Measurements from ENCODE around the gene KCNH4. TPM values are rescaled to one million over a fixed set of nuclear protein-coding genes. Genes with fewer than 3 reads are reported as not detected.

KCNH4 gene
- total and polyA plus RNA-seq, 2 of the 13 experiments (the other 11 are each of a cell fraction or from before 2014, with no cell fraction given): 0.01 to 0.09 TPM

GRCh38 chr17:42116705-42117396 lies 64.1 kb downstream of the KCNH4 start (continued):
- TF ChIP-seq FOXP4 (CRISPR knock-in tag; IDR thresholded peaks at IDR 0.05) (no peak), ZMYM3 (CRISPR knock-in tag; IDR thresholded peaks at IDR 0.05) (no peak), ZNF749 (CRISPR knock-in tag; IDR thresholded peaks at IDR 0.05; ENCODE audit: borderline replicate concordance) (no peak), NFYB (CRISPR knock-in tag; IDR thresholded peaks at IDR 0.05) (no peak), HDAC1 (CRISPR knock-in tag; IDR thresholded peaks at IDR 0.05) (no peak), BCL6 (CRISPR knock-in tag; IDR thresholded peaks at IDR 0.05) (no peak), ZNF253 (CRISPR knock-in tag; IDR thresholded peaks at IDR 0.05; ENCODE audit: borderline replicate concordance) (no peak), ZNF235 (CRISPR knock-in tag; IDR thresholded peaks at IDR 0.05; ENCODE audit: borderline replicate concordance) (no peak), HDAC6 (IDR thresholded peaks at IDR 0.05; ENCODE audit: low read depth, low read length) (no peak), NR2C2 (CRISPR knock-in tag; IDR thresholded peaks at IDR 0.05; ENCODE audit: borderline replicate concordance) (no peak), SP5 (CRISPR knock-in tag; IDR thresholded peaks at IDR 0.05; ENCODE audit: borderline replicate concordance, low read depth) (no peak), ZBTB10 (CRISPR knock-in tag; IDR thresholded peaks at IDR 0.05; ENCODE audit: borderline replicate concordance) (no peak), ELF4 (CRISPR knock-in tag; IDR thresholded peaks at IDR 0.05; ENCODE audit: borderline replicate concordance) (no peak), ZNF768 (CRISPR knock-in tag; IDR thresholded peaks at IDR 0.05) (no peak), ZNF576 (CRISPR knock-in tag; IDR thresholded peaks at IDR 0.05) (no peak), ZNF337 (CRISPR knock-in tag; IDR thresholded peaks at IDR 0.05; ENCODE audit: borderline replicate concordance, low read depth) (no peak), ZBTB38 (CRISPR knock-in tag; IDR thresholded peaks at IDR 0.05) (peak; percentile 41; the same call in 1 of the 2 replicates)
- TF ChIP-seq, protein P1, sequence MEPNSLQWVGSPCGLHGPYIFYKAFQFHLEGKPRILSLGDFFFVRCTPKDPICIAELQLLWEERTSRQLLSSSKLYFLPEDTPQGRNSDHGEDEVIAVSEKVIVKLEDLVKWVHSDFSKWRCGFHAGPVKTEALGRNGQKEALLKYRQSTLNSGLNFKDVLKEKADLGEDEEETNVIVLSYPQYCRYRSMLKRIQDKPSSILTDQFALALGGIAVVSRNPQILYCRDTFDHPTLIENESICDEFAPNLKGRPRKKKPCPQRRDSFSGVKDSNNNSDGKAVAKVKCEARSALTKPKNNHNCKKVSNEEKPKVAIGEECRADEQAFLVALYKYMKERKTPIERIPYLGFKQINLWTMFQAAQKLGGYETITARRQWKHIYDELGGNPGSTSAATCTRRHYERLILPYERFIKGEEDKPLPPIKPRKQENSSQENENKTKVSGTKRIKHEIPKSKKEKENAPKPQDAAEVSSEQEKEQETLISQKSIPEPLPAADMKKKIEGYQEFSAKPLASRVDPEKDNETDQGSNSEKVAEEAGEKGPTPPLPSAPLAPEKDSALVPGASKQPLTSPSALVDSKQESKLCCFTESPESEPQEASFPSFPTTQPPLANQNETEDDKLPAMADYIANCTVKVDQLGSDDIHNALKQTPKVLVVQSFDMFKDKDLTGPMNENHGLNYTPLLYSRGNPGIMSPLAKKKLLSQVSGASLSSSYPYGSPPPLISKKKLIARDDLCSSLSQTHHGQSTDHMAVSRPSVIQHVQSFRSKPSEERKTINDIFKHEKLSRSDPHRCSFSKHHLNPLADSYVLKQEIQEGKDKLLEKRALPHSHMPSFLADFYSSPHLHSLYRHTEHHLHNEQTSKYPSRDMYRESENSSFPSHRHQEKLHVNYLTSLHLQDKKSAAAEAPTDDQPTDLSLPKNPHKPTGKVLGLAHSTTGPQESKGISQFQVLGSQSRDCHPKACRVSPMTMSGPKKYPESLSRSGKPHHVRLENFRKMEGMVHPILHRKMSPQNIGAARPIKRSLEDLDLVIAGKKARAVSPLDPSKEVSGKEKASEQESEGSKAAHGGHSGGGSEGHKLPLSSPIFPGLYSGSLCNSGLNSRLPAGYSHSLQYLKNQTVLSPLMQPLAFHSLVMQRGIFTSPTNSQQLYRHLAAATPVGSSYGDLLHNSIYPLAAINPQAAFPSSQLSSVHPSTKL (CRISPR knock-in tag; IDR thresholded peaks at IDR 0.05): no peak
- TF ChIP-seq, protein P2, sequence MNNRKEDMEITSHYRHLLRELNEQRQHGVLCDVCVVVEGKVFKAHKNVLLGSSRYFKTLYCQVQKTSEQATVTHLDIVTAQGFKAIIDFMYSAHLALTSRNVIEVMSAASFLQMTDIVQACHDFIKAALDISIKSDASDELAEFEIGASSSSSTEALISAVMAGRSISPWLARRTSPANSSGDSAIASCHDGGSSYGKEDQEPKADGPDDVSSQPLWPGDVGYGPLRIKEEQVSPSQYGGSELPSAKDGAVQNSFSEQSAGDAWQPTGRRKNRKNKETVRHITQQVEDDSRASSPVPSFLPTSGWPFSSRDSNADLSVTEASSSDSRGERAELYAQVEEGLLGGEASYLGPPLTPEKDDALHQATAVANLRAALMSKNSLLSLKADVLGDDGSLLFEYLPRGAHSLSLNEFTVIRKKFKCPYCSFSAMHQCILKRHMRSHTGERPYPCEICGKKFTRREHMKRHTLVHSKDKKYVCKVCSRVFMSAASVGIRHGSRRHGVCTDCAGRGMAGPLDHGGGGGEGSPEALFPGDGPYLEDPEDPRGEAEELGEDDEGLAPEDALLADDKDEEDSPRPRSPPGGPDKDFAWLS (CRISPR knock-in tag; IDR thresholded peaks at IDR 0.05; ENCODE audit: borderline replicate concordance): no peak

Data from HepG2 (cell line).